ENCODE results near the gene PXYLP1. TPM values are rescaled to one million over a fixed set of nuclear protein-coding genes. Genes with fewer than 3 reads are reported as not detected.

Gene PXYLP1
- total and polyA plus RNA-seq, 9 of the 15 experiments (the other 6 are each of a cell fraction or from before 2014, with no cell fraction given): 0.80 to 2.9 (median 1.3) TPM

DNA sequence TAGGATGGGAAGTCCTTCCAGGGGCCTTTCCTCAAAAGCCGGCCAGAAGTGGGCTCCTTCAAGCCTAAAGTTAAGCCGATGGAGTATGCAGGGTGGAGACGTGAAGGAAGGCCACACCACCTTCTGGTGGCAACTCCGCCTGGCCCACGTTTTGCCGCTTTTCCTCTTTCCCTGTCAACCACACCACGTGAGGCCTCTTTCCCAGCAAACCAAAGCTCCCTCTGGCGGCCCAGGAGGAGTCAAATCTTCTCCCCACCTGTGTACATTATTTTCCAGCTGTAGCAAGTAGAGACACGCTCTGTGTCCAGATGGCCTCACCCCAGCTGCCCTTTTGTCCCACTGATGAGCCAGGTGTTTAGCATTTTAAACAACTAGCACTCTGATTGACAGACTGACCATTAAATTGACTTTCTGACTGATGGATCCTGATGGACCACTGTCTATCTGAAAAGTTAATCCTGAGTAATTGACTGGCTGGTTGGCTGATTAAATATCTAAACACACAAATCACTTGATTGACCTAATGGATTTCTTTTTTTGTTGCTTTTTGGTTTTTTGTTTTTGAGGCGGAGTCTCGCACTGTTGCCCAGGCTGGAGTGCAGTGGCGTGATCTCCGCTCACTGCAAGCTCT is 77.1 kb downstream of the PXYLP1 start (continued):
- TF ChIP-seq RERE (CRISPR knock-in tag; IDR thresholded peaks at IDR 0.05; ENCODE audit: borderline replicate concordance) (no peak), NCOA2 (IDR thresholded peaks at IDR 0.05; ENCODE audit: partially characterized antibody in 2 of 2) (no peak), VEZF1 (CRISPR knock-in tag; IDR thresholded peaks at IDR 0.05) (no peak), ETS1 (conservative IDR thresholded peaks at IDR 0.05; ENCODE audit: control insufficient read depth, low read depth, low read length) (no peak), FUS (optimal IDR thresholded peaks at IDR 0.05; ENCODE audit: low read depth, low read length) (no peak), RBM15 (IDR thresholded peaks at IDR 0.05; ENCODE audit: insufficient read depth, low read length) (no peak), CHCHD3 (CRISPR knock-in tag; IDR thresholded peaks at IDR 0.05) (no peak), CC2D1A (IDR thresholded peaks at IDR 0.05) (no peak), ZNF184 (CRISPR knock-in tag; IDR thresholded peaks at IDR 0.05) (no peak), ZSCAN32 (CRISPR knock-in tag; IDR thresholded peaks at IDR 0.05) (no peak), RREB1 (CRISPR knock-in tag; IDR thresholded peaks at IDR 0.05) (no peak)
- TF ChIP-seq, protein P1, sequence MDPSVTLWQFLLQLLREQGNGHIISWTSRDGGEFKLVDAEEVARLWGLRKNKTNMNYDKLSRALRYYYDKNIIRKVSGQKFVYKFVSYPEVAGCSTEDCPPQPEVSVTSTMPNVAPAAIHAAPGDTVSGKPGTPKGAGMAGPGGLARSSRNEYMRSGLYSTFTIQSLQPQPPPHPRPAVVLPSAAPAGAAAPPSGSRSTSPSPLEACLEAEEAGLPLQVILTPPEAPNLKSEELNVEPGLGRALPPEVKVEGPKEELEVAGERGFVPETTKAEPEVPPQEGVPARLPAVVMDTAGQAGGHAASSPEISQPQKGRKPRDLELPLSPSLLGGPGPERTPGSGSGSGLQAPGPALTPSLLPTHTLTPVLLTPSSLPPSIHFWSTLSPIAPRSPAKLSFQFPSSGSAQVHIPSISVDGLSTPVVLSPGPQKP (CRISPR knock-in tag; IDR thresholded peaks at IDR 0.05): no peak

All from K562 (cell line).